Sigmoid colon (tissue), 7 donors: ENCODE measurements around the gene PRSS57. TPM values are rescaled to one million over a fixed set of nuclear protein-coding genes. Genes with fewer than 3 reads are reported as not detected.

Experiments used
- DNase-seq: peaks from one replicate; pipeline ENCODE4 v3.0.0-alpha.2; 2019
- H3K27ac ChIP-seq, 4 donors: fragments of 200-600 bp; sonication (generic); one replicate each; pipeline ENCODE4 v1.5.1; 2016 to 2019; ENCODE audit warnings: mild to moderate bottlenecking in 1 of 4
- H3K27me3 ChIP-seq, 3 donors: fragments of 200-600 bp; sonication (generic); one replicate each; pipeline ENCODE4 v1.5.1; 2019; ENCODE audit warnings: mild to moderate bottlenecking in 1 of 3
- H3K36me3 ChIP-seq, 4 donors: fragments of 200-600 bp; sonication (generic); one replicate each; pipeline ENCODE4 v1.5.1; 2016 to 2019
- H3K4me1 ChIP-seq, 4 donors: fragments of 200-600 bp; sonication (generic); one replicate each; pipeline ENCODE4 v1.5.1; 2017 to 2019
- H3K4me3 ChIP-seq, 4 donors: fragments of 200-600 bp; sonication (generic); one replicate each; pipeline ENCODE4 v1.5.1; 2017 to 2019; ENCODE audit warnings: mild to moderate bottlenecking in 2 of 4, moderate library complexity in 1 of 4
- H3K9me3 ChIP-seq, 4 donors: fragments of 200-600 bp in 3 of 4; sonication (generic) in 3 of 4; one replicate each; pipeline versions ENCODE4 v1.5.1 to v1.6.1; 2013 to 2019
- EP300 ChIP-seq, 4 donors: sonication (generic); formaldehyde crosslinking; IDR thresholded peaks; one replicate each; pipeline ENCODE4 v1.6.1; 2017; ENCODE audit warnings: antibody characterized with exemption in 4 of 4
- POLR2A ChIP-seq, 2 donors: fragments of 450-650 bp; IDR thresholded peaks; one replicate each; pipeline ENCODE4 v1.6.1; 2016; ENCODE audit warnings: antibody characterized with exemption in 2 of 2, mild to moderate bottlenecking in 2 of 2, moderate library complexity in 2 of 2
- POLR2AphosphoS5 ChIP-seq, 4 donors: sonication (generic); formaldehyde crosslinking; IDR thresholded peaks; one replicate each; pipeline ENCODE4 v1.6.1; 2017; ENCODE audit warnings: antibody characterized with exemption in 4 of 4
- WGBS, 2 donors: extraction: QIAGEN DNeasy Blood & Tissue Kit; methylation state at CpG; one replicate each; pipeline ENCODE4 v1.1.7; 2013; 5-methylcytosine and 5-hydroxymethylcytosine counted together
- intact Hi-C: fragments of 100-400 bp; cut with DNase I; formaldehyde crosslinking; loops from one replicate; pipeline ENCODE4 v1.15.1; 2023
- polyA plus RNA-seq, 3 donors: library from polyadenylated mRNA; stranded (reverse); fragments of 200-250 nt; gene quantifications; one replicate each; pipeline ENCODE4 v1.2.3, GENCODE V29; 2013
- total RNA-seq, 4 donors: library from RNA; depleted of rRNA; stranded (reverse); fragments of >200 nt; gene quantifications; one replicate each; pipeline ENCODE4 v1.1.0, GENCODE V29; 2016
- TF ChIP-seq, protein P1 (sequence below), 4 experiments: fragments of 450-650 bp in 3 of 4; fragments of 200-600 bp in 1 of 4; IDR thresholded peaks; one replicate each; pipeline ENCODE4 v1.5.1; 2016 to 2019; ENCODE audit warnings: antibody characterized with exemption in 4 of 4, mild to moderate bottlenecking in 3 of 4, moderate library complexity in 2 of 4
- donor health status: healthy with polysubstance abuse.
- donor health status: Bipolar disorder and iron deficiency.
- donor health status: healthy.

Gene PRSS57
- total and polyA plus RNA-seq, 7 donors: 0.15 TPM; not detected in 6

DNA sequence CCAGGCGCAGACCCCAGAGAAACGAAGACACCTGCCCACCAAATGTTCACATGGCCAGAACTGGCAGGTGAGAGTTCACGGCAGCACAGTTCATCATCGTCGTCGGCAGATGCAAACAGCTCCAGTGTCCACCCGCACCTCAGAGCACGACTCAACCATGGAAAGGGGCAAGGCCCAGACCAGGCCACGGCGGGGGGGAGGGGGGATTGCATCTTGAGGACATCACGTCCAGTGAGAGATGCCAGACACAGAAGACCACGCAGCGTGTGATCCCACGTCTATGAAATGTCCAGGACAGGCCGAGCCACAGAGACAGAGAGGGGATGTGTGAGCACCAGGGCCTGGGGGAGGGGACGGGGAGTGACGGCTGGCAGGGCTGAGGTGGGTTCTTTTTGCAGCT, 39.6 kb downstream of the PRSS57 start:
- intact Hi-C loops: no loop called here
- H3K9me3 ChIP-seq: no peaks in the 10 kb centered on the region
- H3K27me3 ChIP-seq: no peaks in the 10 kb centered on the region
- 86% methylated on average over 17 of the region's 17 CpGs for WGBS, 2 donors
- TF ChIP-seq POLR2AphosphoS5 (IDR thresholded peaks at IDR 0.05): no peak
- no peak for TF ChIP-seq POLR2A (IDR thresholded peaks at IDR 0.05)
- TF ChIP-seq, protein P1, sequence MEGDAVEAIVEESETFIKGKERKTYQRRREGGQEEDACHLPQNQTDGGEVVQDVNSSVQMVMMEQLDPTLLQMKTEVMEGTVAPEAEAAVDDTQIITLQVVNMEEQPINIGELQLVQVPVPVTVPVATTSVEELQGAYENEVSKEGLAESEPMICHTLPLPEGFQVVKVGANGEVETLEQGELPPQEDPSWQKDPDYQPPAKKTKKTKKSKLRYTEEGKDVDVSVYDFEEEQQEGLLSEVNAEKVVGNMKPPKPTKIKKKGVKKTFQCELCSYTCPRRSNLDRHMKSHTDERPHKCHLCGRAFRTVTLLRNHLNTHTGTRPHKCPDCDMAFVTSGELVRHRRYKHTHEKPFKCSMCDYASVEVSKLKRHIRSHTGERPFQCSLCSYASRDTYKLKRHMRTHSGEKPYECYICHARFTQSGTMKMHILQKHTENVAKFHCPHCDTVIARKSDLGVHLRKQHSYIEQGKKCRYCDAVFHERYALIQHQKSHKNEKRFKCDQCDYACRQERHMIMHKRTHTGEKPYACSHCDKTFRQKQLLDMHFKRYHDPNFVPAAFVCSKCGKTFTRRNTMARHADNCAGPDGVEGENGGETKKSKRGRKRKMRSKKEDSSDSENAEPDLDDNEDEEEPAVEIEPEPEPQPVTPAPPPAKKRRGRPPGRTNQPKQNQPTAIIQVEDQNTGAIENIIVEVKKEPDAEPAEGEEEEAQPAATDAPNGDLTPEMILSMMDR (IDR thresholded peaks at IDR 0.05): no peak
- no peak for TF ChIP-seq EP300 (IDR thresholded peaks at IDR 0.05)
- peaks cover 6 to 35% (median 17%) of the 10 kb centered on the region in 4 donors for H3K36me3 ChIP-seq
- no peak for DNase-seq
- peak overlapping the region in 1 of 4 donors; percentile 29 for H3K27ac ChIP-seq
- no peak overlapping the region for H3K4me3 ChIP-seq
- peaks cover 0 to 42% (median 38%) of the 10 kb centered on the region in 4 donors for H3K4me1 ChIP-seq

DNA sequence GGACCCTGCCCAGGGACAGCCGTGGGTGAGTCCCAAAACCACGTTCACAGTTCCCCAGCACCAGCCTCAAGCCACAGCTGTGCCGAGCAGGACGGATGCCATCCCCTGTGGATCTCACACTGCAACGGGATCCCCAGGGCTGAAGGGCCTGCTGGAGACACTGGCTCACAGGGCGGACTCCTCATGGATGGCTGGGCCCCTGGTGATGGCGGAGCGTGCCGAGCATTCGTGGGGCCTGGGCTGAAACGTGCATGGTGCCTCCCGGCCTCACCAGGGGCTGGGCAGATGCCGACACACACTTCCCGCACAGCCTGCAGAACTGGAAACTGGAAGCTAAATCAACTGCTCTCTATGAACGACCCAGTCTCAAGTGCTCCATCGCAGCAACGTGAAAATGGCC, 41.8 kb downstream of the PRSS57 start:
- Histone ChIP-seq H3K27ac (no peak overlapping the region), H3K4me3 (no peak overlapping the region), H3K36me3 (peaks cover 8 to 55% (median 28%) of the 10 kb centered on the region in 4 donors), H3K9me3 (no peaks in the 10 kb centered on the region), H3K27me3 (no peaks in the 10 kb centered on the region), H3K4me1 (peaks cover 0 to 19% (median 16%) of the 10 kb centered on the region in 4 donors)
- 88 to 91% methylated on average over 17 of the region's 17 CpGs for WGBS, 2 donors
- intact Hi-C loops: no loop called here
- TF ChIP-seq, protein P1 (IDR thresholded peaks at IDR 0.05): no peak
- TF ChIP-seq EP300 (IDR thresholded peaks at IDR 0.05): no peak
- no peak for DNase-seq

DNA sequence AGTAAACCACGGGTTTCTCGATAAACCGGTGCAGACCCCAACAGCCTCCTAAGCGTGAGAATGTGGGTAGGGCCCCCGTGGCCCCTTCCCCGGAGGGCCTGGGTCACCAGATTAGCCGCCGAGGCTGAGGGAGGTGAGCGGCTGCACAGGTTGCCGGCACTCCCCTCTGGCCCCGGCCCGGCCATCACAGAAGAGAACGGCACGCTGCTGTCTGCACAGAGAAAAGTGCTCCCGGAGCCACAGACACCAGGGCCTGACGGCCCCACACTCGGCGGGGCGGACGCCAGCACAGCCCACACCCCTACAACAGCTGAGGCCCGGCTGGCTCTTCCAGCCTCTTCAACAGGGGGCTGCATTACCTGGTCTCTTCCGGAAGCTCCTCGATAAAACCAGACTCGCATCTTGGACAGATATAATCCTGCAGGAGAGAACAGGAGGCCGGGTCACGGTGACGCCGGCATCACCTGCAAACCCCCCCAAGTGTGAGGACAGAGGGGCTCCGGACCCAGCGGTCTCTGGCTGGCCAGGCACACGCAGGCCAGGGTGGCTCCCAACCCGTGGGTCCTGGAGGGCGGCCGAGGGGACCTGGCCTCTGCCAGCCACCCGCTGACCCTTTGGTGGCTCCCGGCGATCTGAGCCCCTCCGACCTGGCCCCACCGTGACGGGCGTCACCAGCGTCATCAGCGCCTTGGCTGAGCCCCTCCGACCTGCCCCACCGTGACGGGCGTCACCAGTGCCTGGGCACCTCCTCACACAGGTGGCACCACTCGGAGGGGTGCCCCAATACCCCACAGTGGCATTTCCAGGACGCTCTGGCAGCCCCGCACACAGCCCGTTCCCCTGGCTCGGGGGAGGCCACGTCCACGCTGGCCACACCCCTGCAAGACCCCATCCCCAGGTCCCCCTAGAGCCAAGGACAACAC, 42.5 kb downstream of the PRSS57 start:
- no peak for TF ChIP-seq EP300 (IDR thresholded peaks at IDR 0.05)
- no peak for TF ChIP-seq POLR2AphosphoS5 (IDR thresholded peaks at IDR 0.05)
- TF ChIP-seq POLR2A (IDR thresholded peaks at IDR 0.05): no peak
- TF ChIP-seq, protein P1 (IDR thresholded peaks at IDR 0.05): no peak
- H3K27me3 ChIP-seq: no peaks in the 10 kb centered on the region
- no peaks in the 10 kb centered on the region for H3K9me3 ChIP-seq
- H3K36me3 ChIP-seq: peaks cover 15 to 62% (median 34%) of the 10 kb centered on the region in 4 donors
- H3K4me3 ChIP-seq: no peak overlapping the region
- H3K4me1 ChIP-seq: peaks cover 0 to 12% (median 9%) of the 10 kb centered on the region in 4 donors
- intact Hi-C loops: no loop called here
- 93 to 94% methylated on average over 54 of the region's 54 CpGs for WGBS, 2 donors
- no peak for DNase-seq
- H3K27ac ChIP-seq: no peak overlapping the region

DNA sequence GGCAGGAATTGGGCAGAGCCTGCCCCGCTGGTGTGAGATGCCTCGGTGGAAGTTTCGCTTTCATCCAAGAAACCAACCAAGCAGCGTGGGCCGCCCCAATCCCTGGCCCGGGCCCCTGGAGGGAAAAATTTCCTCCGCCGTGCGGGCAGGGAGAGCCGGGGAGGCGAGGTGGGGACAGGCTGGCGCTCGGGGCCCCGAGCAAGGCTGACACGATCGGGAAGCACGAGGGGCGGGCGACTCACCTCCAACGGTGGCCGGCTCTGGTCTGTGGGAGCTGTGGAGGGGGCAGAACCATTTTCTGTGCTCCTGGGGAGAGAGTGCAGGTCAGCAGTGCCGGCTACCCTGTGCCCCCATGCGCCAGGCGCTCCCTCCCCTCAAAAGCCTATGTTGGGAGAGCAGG, 43.3 kb downstream of the PRSS57 start:
- H3K4me1 ChIP-seq: peaks cover 0 to 5% (median 2%) of the 10 kb centered on the region in 4 donors
- WGBS, 2 donors: 89 to 91% methylated on average over 24 of the region's 24 CpGs
- H3K27ac ChIP-seq: no peak overlapping the region
- intact Hi-C loops: no loop called here
- no peaks in the 10 kb centered on the region for H3K9me3 ChIP-seq
- DNase-seq: no peak
- H3K36me3 ChIP-seq: peaks cover 18 to 69% (median 41%) of the 10 kb centered on the region in 4 donors
- H3K27me3 ChIP-seq: no peaks in the 10 kb centered on the region
- TF ChIP-seq POLR2A (IDR thresholded peaks at IDR 0.05) (no peak), EP300 (IDR thresholded peaks at IDR 0.05) (no peak), POLR2AphosphoS5 (IDR thresholded peaks at IDR 0.05) (no peak)
- TF ChIP-seq, protein P1 (IDR thresholded peaks at IDR 0.05): no peak
- no peak overlapping the region for H3K4me3 ChIP-seq
